SK-N-SH treated with all-trans-retinoic acid at 6 μM for 48 hours (cell line): Measurements from ENCODE around the gene CSNK1G3.
"Not testable (repeated sequence)": the region's sequence is repeated elsewhere in the genome, so short reads cannot be mapped to it uniquely, and the experiment has no call there.

Experiments used
- ATAC-seq: fragments of 200-7000 bp; cut with Tn5 transposase; 3 replicates; pipeline ENCODE4 v1.9.1; 2020; ENCODE audit warnings: mild to moderate bottlenecking, moderate library complexity
- ARNTL ChIP-seq: fragments of 450-650 bp; formaldehyde crosslinking; IDR thresholded peaks from 2 replicates; pipeline ENCODE4 v1.5.0; 2020; ENCODE audit warnings: low read depth, mild to moderate bottlenecking, moderate library complexity, borderline replicate concordance
- BACH2 ChIP-seq: fragments of 250-450 bp; sonication (Bioruptor Pico); IDR thresholded peaks from 2 replicates; pipeline ENCODE4 v1.9.0; 2021; ENCODE audit warnings: mild to moderate bottlenecking, borderline replicate concordance
- CSDC2 ChIP-seq: fragments of 250-450 bp; sonication (Bioruptor Pico); IDR thresholded peaks from 2 replicates; pipeline ENCODE4 v1.5.0; 2020; ENCODE audit warnings: mild to moderate bottlenecking, moderate library complexity
- ESRRG ChIP-seq: fragments of 250-450 bp; sonication (Bioruptor Pico); IDR thresholded peaks from 2 replicates; pipeline ENCODE4 v1.6.1; 2021; ENCODE audit warnings: mild to moderate bottlenecking
- GLIS3 ChIP-seq: fragments of 250-450 bp; sonication (Bioruptor Pico); IDR thresholded peaks from 2 replicates; pipeline ENCODE4 v1.5.0; 2020; ENCODE audit warnings: mild to moderate bottlenecking, moderate library complexity
- ISL1 ChIP-seq: fragments of 250-450 bp; sonication (Bioruptor Pico); IDR thresholded peaks from 2 replicates; pipeline ENCODE4 v2.1.2; 2022; ENCODE audit warnings: mild to moderate bottlenecking, moderate library complexity
- RARB ChIP-seq: fragments of 250-450 bp; sonication (Bioruptor Pico); IDR thresholded peaks from 2 replicates; pipeline ENCODE4 v1.8.0; 2021; ENCODE audit warnings: mild to moderate bottlenecking, moderate library complexity
- SNAI2 ChIP-seq: fragments of 250-450 bp; sonication (Bioruptor Pico); IDR thresholded peaks from 2 replicates; pipeline ENCODE4 v1.5.0; 2020; ENCODE audit warnings: mild to moderate bottlenecking, moderate library complexity
- ZC3H10 ChIP-seq: fragments of 250-450 bp; sonication (Bioruptor Pico); IDR thresholded peaks from 2 replicates; pipeline ENCODE4 v1.5.1; 2021; ENCODE audit warnings: mild to moderate bottlenecking, moderate library complexity
- ZFP3 ChIP-seq: fragments of 250-450 bp; sonication (Bioruptor Pico); IDR thresholded peaks from 2 replicates; pipeline ENCODE4 v1.5.0; 2020; ENCODE audit warnings: mild to moderate bottlenecking, moderate library complexity
- ZFP30 ChIP-seq: fragments of 450-650 bp; formaldehyde crosslinking; IDR thresholded peaks from 2 replicates; pipeline ENCODE4 v1.5.0; 2022; ENCODE audit warnings: mild to moderate bottlenecking, moderate library complexity
- ZNF565 ChIP-seq: fragments of 450-650 bp; formaldehyde crosslinking; conservative IDR thresholded peaks from 2 replicates; pipeline ENCODE4 v1.5.0; 2020; ENCODE audit warnings: low read depth, mild to moderate bottlenecking, moderate library complexity
- ZNF70 ChIP-seq: fragments of 450-650 bp; formaldehyde crosslinking; IDR thresholded peaks from 2 replicates; pipeline ENCODE4 v1.5.0; 2020; ENCODE audit warnings: mild to moderate bottlenecking, moderate library complexity
- ZNF8 ChIP-seq: fragments of 450-650 bp; formaldehyde crosslinking; IDR thresholded peaks from 2 replicates; pipeline ENCODE4 v1.5.0; 2020; ENCODE audit warnings: mild to moderate bottlenecking, moderate library complexity
- TF ChIP-seq, protein P1 (sequence below): fragments of 250-450 bp; sonication (Bioruptor Pico); IDR thresholded peaks from 2 replicates; pipeline ENCODE4 v1.5.1; 2021; ENCODE audit warnings: mild to moderate bottlenecking, moderate library complexity
- TF ChIP-seq, protein P2 (sequence below): fragments of 250-450 bp; sonication (Bioruptor Pico); IDR thresholded peaks from 2 replicates; pipeline ENCODE4 v1.5.1; 2020; ENCODE audit warnings: low read depth, mild to moderate bottlenecking, moderate library complexity
- TF ChIP-seq, protein P3 (sequence below): fragments of 250-450 bp; sonication (Bioruptor Pico); IDR thresholded peaks from 2 replicates; pipeline ENCODE4 v1.8.0; 2021; ENCODE audit warnings: low read depth, mild to moderate bottlenecking, moderate library complexity, borderline replicate concordance
- TF ChIP-seq, protein P4 (sequence below): fragments of 250-450 bp; sonication (Bioruptor Pico); IDR thresholded peaks from 2 replicates; pipeline ENCODE4 v1.8.0; 2020; ENCODE audit warnings: mild to moderate bottlenecking, moderate library complexity, borderline replicate concordance

The CSNK1G3 gene

DNA sequence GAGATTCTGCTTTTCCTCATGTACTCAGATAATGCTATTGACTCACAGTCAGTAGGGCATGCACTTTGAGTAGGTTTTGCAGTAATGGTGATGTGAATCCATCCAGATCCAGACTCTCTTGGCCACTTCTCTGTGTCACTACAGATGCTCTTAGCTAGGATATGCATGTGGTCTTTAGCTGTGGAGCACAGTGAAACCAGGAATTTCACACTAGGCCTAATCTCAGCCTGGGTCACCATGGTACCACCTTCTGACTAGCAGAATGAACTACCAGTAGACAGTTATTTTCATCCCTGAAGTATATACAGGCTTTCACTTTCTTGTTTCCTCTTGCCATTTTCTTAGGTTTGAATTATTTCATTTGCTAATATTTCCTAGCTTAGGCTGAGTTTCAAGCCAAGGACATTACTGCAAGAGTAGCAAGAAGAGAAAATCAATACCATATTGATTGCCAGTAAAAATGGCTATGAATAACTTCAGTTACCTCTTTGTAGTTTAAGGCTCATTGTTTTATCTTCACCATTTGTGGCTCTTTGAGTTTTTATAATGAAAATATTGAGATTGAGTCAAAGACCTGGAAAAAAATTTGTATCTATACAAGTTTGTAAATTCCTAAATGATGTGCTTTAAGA, 28.4 kb upstream of the CSNK1G3 start:
- ATAC-seq: no peak
- TF ChIP-seq, protein P1, sequence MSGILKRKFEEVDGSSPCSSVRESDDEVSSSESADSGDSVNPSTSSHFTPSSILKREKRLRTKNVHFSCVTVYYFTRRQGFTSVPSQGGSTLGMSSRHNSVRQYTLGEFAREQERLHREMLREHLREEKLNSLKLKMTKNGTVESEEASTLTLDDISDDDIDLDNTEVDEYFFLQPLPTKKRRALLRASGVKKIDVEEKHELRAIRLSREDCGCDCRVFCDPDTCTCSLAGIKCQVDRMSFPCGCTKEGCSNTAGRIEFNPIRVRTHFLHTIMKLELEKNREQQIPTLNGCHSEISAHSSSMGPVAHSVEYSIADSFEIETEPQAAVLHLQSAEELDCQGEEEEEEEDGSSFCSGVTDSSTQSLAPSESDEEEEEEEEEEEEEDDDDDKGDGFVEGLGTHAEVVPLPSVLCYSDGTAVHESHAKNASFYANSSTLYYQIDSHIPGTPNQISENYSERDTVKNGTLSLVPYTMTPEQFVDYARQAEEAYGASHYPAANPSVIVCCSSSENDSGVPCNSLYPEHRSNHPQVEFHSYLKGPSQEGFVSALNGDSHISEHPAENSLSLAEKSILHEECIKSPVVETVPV (CRISPR knock-in tag): no peak
- no peak for TF ChIP-seq ZNF70 (CRISPR knock-in tag)
- no peak for TF ChIP-seq ISL1 (CRISPR knock-in tag)
- no peak for TF ChIP-seq ZFP30 (CRISPR knock-in tag)
- TF ChIP-seq, all 23 proteins: peak for 0

DNA sequence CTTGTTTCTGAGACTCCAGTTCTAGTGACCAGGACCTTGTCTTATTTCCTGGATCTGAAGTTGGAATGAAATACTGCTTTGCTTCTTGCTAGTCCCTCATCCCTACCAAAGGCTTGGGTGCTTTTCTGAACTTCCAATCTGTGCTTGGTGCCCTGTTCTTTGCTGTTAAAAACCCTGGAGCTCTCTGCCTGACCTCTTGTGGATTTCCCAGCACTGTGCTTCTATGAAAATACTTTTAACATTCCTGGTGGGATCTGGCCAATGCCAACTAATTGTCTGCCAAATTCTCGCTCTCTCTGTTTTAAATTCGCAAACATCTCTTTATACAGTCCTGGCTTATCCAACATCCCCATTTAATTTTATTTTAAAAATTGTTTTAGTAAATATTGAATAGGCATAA, 26.7 kb upstream of the CSNK1G3 start:
- TF ChIP-seq SNAI2 (CRISPR knock-in tag) (no peak), ZNF565 (CRISPR knock-in tag) (no peak), ZNF70 (CRISPR knock-in tag) (no peak), BACH2 (CRISPR knock-in tag) (no peak)
- TF ChIP-seq, protein P2, sequence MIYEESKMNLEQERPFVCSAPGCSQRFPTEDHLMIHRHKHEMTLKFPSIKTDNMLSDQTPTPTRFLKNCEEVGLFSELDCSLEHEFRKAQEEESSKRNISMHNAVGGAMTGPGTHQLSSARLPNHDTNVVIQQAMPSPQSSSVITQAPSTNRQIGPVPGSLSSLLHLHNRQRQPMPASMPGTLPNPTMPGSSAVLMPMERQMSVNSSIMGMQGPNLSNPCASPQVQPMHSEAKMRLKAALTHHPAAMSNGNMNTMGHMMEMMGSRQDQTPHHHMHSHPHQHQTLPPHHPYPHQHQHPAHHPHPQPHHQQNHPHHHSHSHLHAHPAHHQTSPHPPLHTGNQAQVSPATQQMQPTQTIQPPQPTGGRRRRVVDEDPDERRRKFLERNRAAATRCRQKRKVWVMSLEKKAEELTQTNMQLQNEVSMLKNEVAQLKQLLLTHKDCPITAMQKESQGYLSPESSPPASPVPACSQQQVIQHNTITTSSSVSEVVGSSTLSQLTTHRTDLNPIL (CRISPR knock-in tag): no peak
- ATAC-seq: no peak

DNA sequence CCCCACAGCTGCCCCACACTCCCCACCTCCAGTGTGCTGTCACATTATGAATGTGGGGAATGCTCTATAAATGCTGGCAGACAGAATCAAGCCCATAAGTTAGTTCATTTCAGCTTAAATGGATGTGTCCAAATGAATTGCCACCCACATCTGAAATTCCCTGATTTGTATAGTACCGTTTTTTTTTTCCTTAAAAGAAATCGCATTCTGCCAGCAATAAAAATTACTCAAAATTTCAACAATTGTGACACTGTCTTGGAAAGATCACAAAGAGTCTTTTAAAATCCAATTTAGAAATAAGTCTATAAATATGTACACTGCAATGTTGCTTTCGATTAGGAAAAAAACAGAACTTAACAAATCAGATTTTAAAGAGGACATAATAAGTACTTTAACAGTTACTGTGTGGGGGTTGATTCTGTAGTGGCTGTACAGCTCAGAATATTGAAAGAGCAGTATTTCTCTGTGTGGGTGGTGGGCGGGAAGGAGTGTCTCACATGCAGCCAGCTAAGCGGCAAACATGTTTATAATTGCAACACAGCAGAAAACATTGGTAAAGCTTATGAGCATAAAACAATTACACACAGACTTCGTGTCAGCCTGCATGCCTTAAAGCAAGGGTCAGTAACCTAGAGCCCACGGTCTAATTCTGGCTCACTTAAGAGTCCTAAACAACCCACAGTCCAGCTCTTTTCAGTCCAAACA, 24.9 kb upstream of the CSNK1G3 start:
- no peak for ATAC-seq
- TF ChIP-seq CSDC2 (CRISPR knock-in tag) (no peak), ESRRG (CRISPR knock-in tag) (no peak), RARB (no peak), BACH2 (CRISPR knock-in tag) (no peak), SNAI2 (CRISPR knock-in tag) (no peak), ZNF565 (CRISPR knock-in tag) (no peak), ZFP3 (CRISPR knock-in tag) (no peak), GLIS3 (CRISPR knock-in tag) (no peak), ARNTL (CRISPR knock-in tag) (no peak)
- TF ChIP-seq, protein P3, sequence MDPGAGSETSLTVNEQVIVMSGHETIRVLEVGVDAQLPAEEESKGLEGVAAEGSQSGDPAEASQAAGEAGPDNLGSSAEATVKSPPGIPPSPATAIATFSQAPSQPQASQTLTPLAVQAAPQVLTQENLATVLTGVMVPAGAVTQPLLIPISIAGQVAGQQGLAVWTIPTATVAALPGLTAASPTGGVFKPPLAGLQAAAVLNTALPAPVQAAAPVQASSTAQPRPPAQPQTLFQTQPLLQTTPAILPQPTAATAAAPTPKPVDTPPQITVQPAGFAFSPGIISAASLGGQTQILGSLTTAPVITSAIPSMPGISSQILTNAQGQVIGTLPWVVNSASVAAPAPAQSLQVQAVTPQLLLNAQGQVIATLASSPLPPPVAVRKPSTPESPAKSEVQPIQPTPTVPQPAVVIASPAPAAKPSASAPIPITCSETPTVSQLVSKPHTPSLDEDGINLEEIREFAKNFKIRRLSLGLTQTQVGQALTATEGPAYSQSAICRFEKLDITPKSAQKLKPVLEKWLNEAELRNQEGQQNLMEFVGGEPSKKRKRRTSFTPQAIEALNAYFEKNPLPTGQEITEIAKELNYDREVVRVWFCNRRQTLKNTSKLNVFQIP (CRISPR knock-in tag): no peak
- TF ChIP-seq, protein P2 (CRISPR knock-in tag): no peak

DNA sequence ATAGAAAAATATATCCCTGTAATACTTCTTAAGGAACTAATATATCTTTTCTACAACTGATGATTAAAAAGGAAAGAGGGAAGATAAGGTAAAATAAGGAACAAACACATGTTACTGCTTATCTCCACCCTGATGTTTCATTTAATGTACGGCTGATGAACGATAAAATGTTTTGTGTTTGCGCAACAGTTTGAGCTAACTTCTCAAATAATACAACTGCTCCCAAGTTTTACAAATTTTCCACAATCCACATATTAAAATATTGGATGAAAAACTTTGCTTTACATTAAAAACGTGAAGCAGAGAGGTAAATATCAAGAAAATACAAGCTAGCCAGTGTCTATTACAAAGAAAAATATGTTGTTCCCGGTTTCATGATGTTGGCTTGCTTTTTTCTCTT, 21.0 kb upstream of the CSNK1G3 start:
- TF ChIP-seq, protein P1 (CRISPR knock-in tag): no peak
- ATAC-seq: no peak

DNA sequence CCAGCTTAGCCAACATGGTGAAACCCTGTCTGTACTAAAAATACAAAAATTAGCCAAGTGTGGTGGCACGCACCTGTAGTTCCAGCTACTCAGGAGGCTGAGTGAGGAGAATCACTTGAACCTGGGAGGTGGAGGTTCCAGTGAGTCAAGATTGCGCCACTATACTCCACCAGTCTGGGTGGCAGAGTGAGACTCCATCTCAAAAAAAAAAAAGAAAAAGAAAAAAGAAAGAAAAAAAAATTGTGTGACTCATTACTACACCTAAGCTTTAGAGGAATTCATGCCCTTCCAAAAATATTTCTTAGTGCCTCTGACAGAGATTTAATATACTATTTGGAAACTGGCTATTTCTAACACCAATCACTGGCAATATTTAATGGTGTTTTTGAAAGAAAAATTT, 16.8 kb upstream of the CSNK1G3 start:
- not testable (repeated sequence) for ATAC-seq

DNA sequence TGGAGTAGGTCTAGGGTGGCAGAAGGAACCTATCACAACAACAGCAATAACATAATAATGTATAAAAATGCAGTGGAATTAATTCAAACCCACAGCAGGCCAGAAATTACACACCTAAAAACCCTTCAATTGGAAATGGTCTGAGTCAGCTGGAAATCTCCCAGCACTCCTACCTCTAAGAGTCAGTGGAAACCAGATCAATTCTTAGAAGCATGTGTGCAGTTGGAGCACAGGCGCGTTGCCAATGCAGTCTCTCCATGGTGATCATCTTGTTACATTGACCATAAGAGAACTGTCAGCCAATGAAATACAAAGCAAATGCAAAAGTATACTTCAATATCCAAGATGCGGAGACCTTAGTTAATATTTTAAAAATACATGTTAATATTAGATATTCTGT, 15.1 kb upstream of the CSNK1G3 start:
- peak; percentile 67; the same call in 2 of the 3 replicates for ATAC-seq
- TF ChIP-seq, protein P4, sequence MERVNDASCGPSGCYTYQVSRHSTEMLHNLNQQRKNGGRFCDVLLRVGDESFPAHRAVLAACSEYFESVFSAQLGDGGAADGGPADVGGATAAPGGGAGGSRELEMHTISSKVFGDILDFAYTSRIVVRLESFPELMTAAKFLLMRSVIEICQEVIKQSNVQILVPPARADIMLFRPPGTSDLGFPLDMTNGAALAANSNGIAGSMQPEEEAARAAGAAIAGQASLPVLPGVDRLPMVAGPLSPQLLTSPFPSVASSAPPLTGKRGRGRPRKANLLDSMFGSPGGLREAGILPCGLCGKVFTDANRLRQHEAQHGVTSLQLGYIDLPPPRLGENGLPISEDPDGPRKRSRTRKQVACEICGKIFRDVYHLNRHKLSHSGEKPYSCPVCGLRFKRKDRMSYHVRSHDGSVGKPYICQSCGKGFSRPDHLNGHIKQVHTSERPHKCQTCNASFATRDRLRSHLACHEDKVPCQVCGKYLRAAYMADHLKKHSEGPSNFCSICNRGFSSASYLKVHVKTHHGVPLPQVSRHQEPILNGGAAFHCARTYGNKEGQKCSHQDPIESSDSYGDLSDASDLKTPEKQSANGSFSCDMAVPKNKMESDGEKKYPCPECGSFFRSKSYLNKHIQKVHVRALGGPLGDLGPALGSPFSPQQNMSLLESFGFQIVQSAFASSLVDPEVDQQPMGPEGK (CRISPR knock-in tag): no peak
- TF ChIP-seq CSDC2 (CRISPR knock-in tag): no peak
- no peak for TF ChIP-seq ZC3H10 (CRISPR knock-in tag)
- TF ChIP-seq ZNF565 (CRISPR knock-in tag): no peak
- TF ChIP-seq, protein P3 (CRISPR knock-in tag): no peak
- TF ChIP-seq, protein P1 (CRISPR knock-in tag): no peak
- TF ChIP-seq ESRRG (CRISPR knock-in tag): no peak
- TF ChIP-seq SNAI2 (CRISPR knock-in tag): no peak
- no peak for TF ChIP-seq ZNF8 (CRISPR knock-in tag)
